Activated CD4-positive, alpha-beta T cell treated with anti-CD3 and anti-CD28 coated beads, Interleukin-2, amount 50 U/mL, for 4 hours (primary cell): ENCODE data around the gene OSBPL6.

Source experiments
- DNase-seq, 2 experiments: peaks; one replicate each; pipeline ENCODE4 v3.0.0-alpha.2; 2020

The OSBPL6 gene

DNA sequence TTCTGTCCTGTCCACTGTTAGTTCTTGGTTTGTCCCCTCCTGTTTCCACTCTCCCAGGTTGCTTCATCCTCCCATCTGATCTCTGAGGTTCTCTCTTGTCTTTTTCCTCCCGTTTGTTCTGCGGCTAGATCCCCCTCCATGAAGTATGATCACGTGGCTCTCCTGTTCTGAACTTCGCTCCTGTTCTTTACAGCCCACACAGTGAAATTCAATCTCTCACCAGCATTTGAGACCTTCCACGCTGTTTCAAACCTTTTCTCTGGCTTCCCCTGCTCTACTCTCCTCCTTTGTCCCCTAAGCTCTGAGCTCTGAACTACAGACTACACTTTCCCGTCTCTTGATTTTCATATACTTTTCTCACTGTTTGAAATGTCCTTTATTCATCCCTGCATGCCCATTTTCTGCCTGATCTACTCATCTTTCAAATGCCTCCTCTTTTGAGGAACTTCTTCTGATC is 83.5 kb downstream of the OSBPL6 start:
- DNase-seq = no peak

DNA sequence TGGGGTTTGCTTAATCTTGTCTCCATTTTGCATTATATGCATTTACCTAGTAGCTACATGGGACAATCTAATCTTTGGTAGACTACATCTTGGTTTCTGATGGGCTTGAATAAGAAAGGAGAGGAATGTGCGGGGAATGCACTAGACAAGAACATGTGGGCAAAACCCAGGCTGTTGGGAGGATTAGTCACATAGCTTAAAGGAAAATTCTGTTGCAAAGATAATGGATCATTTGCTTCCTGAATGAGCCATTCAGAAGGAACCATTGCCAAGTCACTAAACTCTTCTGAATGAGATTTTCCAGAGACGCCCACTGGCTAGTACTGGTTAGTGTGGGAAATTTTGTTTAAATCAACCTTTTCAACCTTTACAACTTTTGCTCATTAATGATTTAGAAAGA is 84.8 kb downstream of the OSBPL6 start:
- no peak for DNase-seq

DNA sequence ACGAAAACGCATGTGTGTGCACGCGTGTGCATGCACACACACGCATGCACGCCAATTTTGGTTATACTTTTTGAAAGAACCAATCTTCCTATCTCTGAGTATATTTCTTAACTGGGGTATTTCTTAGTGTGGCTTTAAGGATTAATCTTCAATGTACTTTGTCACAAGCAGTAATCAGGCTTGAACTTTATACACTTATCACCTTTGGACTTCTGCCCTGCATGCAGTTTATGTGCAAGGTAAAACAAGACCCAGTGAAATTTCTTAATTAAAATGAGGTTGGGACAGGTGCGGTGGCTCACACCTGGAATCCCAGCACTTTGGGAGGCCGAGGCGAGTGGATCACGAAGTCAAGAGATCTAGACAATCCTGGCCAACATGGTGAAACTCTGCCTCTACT is 85.3 kb downstream of the OSBPL6 start:
- DNase-seq = no peak

DNA sequence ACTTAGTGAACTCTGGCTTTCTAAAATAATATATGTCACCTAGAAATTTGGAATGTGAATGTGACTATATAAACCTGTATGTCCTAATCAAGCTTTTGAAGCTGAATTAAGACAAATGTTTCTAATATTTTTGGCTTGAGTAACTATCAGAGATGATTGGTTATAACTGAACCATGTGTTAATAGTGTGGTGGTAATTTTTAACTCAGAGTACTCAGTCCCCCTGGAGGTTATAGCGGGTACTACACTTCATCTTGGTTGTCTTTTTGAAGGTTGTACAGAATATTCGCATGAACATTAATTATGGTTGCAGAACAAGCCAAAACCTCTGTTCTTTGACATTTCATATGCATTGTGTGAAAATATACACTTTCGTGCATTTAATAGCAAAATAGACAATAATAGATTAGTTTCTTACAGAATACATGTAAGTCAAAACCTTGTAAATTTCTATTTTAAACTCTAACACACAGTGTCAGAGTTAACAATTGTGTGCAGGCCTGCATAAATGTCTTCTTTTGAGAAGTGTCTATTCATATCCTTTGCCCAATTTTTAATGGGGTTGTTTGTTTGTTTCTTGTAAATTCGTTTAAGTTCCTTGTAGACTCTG is 86.0 kb downstream of the OSBPL6 start:
- no peak for DNase-seq

DNA sequence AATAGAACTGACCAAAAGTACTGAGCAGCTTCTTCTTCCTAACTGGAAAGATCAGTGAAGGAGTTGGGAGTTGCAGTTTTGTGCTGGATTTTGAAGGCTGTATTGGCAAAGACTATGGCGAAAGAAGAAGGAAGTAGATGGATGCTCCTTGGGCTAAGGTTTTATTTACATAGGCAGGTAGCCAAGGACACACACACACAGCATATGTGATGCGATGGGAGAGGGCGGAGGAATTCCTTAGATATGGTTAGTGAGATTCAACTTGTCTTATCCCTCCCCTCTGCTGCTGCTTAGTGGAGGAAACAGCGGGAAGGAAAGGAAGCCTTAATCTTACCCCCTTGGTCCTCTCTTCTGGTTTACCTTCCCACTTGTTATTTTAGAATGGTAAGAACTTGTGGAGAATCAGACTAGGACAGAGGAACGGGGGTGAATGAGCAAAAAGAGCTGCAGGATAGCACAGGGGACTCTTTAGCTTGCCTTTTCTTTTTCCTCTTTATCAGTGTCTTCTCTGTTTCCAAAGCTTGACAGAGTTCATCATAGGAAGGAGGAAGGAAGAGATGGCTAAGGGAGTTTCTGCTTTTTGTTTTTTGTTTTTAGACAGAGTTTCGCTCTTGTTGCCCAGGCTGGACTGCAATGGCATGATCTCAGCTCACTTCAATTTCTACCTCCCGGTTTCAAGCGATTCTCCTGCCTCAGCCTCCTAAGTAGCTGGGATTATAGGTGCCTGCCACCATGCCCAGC is 87.9 kb downstream of the OSBPL6 start:
- no peak for DNase-seq

DNA sequence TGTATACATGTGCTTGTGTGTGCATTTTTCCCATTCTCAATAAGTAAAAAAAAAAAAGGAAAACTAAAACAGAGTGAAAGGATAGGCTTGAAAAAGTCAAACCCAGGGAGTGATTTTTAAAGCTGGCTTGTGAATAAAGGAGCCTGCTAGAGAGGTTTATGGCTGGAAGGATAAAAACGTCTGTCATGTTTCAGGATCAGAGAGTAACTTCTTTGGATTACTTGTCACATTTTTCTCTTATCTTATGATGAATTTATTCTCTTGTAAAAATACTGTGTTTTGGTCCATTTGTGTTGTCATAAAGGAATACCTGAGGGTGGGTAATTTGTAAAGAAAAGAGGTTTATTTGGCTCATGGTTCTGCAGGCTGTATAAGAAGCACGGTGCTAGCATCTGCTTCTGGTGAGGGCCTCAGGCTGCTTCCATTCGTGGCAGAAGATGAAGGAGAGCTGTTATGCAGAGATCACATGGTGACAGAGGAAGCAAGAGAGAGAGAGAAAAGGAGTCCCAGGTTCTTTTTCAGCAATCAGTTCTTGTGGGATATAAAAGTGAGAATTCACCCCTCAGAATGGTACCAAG is 89.1 kb downstream of the OSBPL6 start:
- no peak for DNase-seq

DNA sequence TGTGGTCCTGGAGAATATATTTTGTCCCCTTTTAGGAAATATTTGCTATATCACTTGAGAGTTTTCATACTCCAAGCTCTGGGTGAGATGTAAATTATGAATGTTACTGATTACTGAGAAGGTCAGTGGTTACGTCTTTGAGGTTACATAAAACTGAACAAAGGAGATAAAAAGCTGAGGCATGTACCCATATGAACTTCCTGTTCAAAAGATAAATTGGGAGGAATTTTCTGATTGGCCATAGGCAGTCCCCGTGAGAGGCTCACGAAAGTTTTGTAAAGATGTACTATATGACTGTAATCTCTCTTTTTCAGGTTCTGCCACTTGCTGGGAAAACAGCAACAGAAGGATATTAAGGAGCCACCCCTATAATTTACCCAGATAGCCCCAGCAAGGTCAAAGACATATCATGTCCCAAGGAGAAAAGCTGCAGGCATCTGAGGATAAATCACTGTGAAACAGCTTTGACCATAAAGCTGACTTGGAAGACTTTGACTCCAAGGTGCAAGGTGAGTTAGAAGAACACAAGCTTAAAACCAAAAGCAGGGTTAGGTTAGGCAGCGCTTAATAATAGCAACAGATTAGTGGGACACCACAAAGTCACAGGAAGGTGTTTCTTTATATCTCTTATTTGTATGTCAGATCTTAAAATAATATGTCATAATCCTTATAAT is 90.4 kb downstream of the OSBPL6 start:
- DNase-seq = no peak

DNA sequence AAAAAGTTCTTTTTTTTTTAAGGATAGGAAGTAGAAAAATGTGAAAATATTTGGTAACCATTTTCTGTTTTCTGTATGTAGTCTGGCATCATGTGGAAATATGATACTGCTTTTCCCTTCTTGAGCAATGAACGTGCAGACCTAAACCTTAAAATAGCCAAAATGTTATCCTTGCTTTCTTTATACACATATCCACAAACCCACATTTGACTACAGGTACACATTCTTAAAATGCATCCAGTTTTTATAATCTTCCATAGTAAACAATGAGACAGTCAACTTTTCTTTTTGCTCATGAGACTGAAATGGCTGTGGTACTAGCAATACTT is 90.9 kb downstream of the OSBPL6 start:
- no peak for DNase-seq

DNA sequence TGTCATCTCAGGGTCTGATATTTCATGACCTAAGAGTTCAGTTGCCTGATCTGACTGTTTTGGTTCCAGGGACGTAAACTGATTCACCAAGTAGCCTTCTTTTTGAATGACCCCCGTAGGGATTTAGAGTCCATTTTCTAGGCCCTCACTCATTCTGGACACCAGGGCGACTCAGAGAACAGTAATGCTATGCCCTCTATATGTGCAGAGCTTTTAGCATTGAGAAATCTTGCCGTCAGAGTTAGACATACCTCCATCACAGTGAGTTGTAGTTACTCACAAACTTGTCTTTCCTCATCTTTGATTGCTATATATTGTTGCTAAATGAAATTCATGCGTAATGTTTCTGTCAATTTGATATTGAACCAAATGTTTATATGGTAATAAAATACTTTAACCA is 92.3 kb downstream of the OSBPL6 start:
- DNase-seq = no peak

DNA sequence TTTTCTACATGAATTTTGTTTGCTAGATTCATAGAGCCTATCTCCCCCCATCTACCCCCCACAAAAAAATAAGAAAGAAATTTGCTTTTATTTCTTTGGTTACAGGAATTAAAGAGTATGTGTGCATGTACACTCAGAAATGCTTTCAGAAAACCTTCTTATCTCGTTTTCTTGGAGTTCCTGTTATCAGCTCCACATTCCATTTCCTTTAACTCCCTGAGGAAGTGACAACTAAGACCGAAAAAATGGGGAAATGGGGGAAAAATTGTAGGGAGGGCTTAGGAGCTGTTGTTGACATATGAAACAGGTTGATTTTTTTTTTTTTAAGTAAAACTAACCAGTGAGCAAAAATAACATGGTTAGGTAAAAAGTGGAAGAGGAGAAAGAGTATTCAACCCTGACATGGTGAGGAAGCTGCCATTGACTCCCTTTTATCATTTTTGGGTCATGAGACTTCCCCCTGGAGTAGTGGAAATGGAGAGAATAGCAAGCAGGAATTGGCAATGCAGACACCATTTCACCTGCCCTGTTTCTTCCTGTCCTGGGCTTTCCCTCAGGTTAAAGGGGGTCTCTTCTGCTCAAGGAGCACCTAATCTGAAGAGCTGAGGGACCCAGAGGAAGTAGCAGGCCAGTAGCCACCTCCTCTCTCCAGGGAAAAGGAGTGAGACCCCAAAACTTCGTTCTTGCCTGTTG is 93.5 kb downstream of the OSBPL6 start:
- DNase-seq = no peak

DNA sequence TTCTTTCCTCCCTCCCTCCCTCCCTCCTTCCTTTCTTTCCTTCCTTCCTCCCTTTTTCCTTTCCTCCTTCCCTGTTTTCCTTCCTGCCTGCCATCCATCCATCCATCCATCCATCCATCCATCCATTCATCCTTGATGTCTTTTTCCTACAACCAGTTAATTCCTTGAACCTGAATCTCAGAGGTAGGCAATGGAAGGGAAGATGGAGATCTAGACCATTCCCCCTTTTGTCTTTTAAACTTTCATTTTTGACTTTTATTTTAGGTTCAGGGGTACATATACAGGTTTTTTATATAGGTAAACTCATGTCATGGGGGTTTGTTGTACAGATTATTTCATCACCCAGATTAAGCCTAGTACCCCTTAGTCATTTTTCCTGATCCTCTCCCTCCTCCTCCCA is 97.4 kb downstream of the OSBPL6 start:
- DNase-seq = no peak

DNA sequence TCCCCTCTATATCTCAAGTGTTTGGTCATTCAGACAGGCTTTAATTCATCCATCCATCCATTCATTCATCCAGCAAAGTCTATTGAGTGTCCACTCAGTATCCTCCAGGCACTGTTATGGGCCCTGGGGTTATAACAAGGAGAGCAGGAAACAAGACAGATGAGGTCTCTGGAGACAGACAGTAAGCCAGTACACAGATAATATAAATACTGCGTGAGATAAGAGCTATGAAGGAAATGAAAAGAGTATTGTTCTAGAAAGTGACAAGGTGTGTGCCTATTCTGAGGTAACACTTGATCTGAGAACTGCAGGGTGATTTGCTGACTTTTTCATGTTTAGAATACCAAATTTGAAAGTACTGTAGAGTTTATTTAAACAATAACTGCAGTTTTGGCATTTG is 98.3 kb downstream of the OSBPL6 start:
- DNase-seq = no peak

DNA sequence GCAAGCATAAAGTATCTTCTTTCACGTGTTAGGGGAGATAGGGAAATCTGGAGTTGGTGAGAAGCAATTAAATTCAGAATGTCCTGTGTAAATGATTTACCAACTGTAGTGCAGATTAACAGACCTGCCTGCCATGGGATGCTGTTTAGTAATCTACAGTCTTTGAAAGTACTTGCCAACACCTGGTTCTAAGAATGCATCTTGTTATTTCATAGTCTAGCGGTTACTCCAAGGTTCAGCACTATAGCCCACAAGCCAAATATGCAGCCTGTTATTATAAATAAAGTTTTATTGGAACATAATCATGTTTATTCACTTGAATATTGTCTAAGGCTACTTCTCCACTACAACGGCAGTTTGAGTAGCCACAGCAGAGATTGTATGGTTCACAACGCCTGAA is 100.8 kb downstream of the OSBPL6 start:
- no peak for DNase-seq

DNA sequence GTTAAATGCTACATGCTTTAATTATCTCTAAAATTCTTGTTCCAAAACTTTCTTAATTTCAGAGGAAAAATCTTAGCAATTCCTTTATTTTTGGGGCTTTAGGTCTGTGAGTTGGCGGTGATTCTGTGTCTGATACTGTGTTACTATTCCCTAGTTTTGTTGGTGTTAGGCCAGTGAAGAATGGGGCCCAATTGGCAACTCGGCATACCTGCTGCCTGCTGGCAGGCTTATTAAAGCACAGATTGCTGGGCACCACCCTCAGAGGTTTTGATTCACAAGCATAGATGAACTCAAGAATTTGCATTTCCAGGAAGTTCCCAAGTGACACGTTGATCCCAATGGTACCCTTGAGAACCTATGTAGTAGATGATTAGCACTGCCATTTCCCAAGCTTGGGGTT is 101.6 kb downstream of the OSBPL6 start:
- DNase-seq = no peak

DNA sequence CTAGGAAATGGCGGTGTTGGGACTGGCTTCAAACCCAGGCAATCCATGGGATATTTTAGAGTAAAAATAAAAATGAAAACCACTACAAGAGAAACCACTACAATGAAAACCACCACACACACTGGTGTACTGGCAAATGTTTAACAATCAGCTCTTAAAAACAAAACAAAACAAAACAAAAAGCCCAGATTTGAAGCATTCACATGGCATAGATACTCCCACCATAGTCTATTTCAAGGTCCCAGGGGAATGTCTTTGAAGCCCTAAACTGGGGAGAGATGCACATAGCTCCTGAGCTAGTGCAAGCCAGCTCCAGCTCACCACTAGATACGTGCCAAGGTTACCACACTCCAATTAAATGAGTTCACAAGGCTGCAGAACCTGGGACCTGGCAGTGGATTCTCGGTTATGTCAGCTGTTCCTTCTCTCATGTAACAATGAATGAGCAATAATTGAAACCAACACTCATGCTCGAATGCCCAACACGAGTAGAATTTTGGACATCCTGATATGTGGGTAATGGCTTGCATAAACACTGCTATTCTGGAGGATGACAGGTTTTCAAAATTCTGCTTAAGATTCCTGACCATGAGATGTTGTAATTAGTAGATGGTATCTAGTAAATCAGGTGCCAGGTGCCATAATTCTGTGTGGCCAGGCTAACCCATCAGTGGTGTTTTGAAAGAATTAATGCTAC is 102.2 kb downstream of the OSBPL6 start:
- DNase-seq = no peak

DNA sequence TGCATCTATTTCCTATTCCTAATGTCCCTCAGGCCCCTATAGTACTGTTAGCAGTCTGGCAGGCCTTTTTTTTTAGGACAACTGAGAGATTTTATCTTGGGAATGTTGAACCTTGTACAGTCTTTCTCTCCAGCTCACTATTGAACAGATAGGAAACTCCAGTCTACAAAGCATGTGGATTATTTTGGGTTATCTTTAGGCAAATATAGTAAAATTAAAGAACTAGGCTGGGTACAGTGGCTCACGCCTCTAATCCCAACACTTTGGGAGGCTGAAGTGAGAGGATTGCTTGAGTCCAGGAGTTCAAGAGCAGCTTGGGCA is 102.7 kb downstream of the OSBPL6 start:
- DNase-seq = no peak

DNA sequence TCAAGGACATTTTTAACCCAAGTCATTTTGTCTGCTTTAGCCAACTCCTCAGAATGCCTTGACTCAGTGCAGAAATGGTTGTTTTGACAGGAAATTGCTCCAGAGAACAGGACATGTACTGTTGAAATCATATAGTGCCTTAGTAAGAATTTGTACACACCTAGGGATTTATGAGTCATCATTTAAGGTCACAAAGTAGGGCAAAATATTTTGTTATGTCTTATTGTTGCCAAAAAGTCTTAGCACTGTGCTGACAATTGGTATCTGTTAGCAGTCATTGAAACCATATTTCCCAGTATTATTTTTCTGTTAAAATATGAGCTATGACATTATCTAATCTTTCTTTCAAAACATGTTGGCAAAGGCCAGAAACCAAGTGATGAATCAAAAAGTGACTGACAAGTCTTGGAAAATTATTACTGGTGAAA is 104.5 kb downstream of the OSBPL6 start:
- DNase-seq = no peak

DNA sequence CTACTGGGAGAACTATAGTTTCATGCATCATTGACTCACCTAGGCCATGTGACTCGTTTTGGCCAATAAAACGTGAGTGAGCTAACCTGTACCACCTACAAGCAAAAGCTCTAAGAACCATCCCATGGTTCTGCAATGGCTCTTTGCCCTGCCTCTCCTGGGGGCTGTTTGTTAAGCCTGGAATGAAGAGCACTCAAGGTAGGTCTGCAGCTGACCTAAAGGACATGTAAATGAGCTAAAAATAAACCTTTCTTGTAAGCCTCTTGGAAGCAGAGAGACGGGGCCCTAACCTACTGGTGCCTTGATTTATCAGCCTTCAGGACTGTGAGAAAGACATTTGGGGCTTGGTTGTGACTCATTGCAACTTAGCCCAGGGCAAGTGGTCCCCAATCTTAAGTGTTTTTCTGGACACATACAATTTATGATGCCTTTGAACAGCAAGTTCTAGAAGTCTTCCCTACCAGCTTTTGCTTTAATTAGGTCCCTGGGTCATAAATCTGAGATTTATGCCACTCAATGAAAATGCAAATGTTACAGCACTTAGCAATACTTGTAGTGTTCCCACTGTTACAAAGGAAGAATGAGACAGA is 107.4 kb downstream of the OSBPL6 start:
- DNase-seq = no peak

DNA sequence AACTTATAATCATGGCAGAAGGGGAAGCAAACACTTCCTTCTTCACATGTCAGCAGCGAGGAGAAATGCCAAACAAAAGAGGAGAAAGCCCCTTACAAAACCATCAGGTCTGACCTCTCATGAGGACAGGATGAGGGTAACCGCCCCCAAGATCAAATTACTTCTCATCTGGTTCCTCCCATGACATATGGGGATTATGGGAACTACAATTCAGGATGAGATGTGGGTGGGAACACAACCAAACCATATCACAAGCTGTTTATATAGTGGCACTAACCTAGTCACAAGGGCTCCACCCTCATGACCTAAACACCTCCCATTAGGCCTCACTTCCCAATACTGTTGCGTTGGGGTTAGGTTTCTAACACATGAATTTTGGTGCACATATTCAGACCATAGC is 110.0 kb downstream of the OSBPL6 start:
- no peak for DNase-seq

DNA sequence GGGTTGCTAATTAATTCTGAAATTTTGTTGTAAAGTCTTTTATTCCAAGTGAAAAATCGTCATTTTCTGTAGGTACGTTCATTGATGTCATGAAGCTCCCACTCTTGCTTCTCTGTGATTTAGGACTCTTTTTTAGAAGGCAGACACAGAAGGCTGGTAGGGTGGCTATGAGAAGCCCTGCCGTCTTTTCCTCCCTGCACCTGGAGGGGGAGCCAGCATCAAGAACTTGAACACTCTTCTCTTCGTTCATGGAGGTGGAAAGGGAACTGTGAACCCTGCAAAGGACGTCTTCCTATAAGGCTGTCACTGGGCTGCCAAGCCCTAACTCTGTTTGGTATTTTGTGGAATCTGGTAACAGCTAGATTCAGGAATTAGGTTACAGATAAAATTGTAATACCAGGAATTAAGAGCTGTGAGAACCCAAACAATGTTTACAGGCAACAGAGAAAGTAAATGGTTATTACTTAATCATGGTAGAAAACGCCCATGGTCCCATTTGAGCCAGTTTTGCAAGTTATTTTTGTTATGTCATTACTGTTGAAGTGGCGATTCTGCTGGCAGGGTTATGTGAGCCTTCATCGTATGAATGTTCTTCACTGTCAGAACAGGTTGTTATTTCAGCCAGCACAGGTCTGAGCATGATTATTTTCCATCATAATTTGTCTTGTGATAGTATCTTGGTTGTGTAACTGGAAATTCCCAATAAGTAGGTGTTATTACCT is 112.2 kb downstream of the OSBPL6 start:
- peak in 1 of 2 experiments; percentile 3 for DNase-seq

DNA sequence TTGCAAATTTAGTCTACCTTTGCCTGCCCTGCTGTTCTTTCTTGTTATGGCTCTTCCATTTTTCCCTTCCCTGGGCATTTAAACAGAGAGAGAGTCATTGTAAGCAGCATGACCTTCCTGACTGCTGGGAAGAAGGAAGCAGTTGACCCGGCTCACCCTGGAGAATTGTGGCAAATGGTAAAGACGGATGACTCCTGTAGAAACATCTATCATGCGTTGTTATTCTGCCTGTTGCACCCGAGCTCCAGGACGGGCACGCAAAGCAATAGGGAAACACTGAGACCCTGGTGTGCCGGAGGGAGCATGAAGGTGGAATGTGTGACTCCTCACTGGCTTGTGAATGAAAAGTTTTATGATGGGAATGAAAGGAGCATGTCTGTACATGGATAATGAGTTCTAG is 113.3 kb downstream of the OSBPL6 start:
- DNase-seq = no peak

DNA sequence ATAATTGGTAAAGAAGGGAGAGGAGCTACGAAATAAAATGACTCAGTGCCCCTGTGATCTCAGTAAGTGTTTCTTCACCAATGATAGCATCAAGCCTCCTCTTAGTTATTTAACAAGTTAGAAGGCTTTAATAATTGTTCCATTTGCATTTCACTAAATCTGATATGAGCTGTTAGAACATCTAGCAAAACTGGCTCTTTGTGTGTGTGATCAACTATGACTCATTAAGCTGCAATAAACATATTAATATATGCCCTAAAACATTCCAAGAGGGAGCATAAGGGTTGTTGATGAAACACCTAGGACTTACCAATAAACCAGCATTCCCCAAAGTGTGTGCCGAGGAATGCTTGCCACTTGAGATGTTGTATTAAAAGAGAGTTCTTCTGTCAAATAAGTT is 115.2 kb downstream of the OSBPL6 start:
- no peak for DNase-seq
